Stimulated activated naive CD4-positive, alpha-beta T cell treated with Interleukin-2 at 50 U/mL for 16 hours (primary cell): ENCODE measurements around the gene C14orf180.
"Not testable (repeated sequence)": the region's sequence is repeated elsewhere in the genome, so short reads cannot be mapped to it uniquely, and the experiment has no call there.

Experiments
- DNase-seq: peaks from one replicate; lab custom pipeline; 2025; lab: John Stamatoyannopoulos, UW

The C14orf180 gene

GRCh38 chr14:104578321-104578720 lies 1.2 kb upstream of the C14orf180 start:
- DNase-seq: no peak

GRCh38 chr14:104579939-104580338 lies 375 bp downstream of the C14orf180 start:
- DNase-seq: not testable (repeated sequence)

DNA sequence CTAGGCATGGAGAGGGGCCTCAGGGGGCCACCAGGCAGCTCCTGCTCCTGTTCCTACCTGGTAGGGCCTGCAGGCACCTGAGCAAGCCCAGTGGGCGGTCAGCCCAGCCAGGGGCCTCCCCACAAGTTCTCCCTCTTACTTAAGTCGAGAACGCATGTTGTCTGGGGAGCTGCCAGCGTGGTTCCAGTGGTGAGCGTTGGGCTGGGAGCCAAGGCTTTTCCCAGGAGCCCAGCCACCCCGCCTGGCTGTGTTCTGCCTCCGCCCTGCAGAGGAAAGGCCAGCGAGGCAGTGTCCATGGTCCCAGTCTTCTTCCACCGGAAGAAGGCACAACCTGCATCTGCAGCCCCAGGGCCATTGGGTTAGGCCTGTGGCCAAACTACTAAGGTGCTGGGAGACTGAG lies 1.4 kb downstream of the C14orf180 start:
- no peak for DNase-seq

GRCh38 chr14:104581521-104581920 lies 2.0 kb downstream of the C14orf180 start:
- DNase-seq: no peak

GRCh38 chr14:104582005-104582404 lies 2.4 kb downstream of the C14orf180 start:
- no peak for DNase-seq

DNA sequence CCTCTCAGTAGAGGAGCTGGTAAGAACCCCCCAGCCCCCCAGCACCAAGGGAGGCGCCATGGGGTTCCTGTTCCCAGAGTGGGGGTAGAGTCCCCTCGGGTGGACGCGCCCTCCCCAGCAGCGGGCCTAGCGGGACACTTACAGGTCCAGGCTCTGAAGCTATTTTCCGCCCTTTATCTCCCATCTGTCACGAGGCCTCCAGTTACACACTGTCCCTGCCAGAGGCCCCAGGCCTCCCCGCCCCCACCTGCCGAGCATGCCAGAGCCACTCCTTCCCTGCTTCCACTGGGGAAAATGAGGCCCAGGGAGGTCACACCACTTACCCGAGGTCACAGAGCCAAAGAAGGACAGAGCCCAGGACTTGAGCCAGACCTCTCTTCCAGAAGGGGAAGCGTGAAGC lies 3.1 kb downstream of the C14orf180 start:
- no peak for DNase-seq

- DNase-seq: no peak
Observed at GRCh38 chr14:104583424-104584306, 4.1 kb downstream of the C14orf180 start.

- no peak for DNase-seq
Observed at GRCh38 chr14:104584557-104584956, 5.0 kb downstream of the C14orf180 start.

DNA sequence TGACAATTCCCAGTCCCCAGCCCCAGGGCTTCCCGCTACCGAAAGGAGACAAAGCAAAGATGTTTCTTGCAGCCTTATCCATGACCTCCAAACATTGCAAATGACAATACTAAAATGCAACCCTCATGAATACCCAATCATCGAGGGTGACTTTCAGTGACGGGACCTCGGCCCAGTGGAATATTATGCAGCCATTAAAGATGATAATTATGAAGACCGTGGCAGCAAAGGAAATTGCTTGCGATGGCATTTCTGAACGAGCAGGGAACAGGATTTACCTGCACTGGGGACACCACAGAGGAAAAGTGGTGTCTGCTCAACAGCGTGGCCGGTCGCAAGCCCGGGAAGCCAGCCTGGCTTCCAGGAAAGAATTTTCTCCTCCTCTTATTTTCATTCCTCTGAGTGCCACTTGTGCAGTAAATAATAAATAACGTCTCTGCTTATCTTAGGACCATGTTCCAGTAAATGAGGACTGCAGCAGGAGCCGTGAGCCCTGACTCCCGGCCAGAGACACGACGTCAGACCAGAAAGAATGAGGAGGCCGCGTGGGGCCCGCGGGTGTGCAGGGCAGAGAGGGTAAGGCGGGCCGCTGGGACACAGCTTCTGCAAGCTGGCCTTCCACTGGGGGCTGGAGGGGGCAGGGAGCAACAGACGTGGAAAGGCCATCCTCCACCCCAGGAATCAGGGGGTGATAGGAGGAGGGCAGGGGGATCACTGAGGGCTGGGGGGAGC lies 6.6 kb downstream of the C14orf180 start:
- DNase-seq: no peak

- DNase-seq: no peak
Observed at GRCh38 chr14:104586832-104587620, 7.5 kb downstream of the C14orf180 start.

GRCh38 chr14:104587641-104588040 lies 8.1 kb downstream of the C14orf180 start:
- DNase-seq: no peak

- DNase-seq: no peak
Observed at GRCh38 chr14:104588066-104588857, 8.7 kb downstream of the C14orf180 start.

- no peak for DNase-seq
Observed at GRCh38 chr14:104589338-104590195, 10.0 kb downstream of the C14orf180 start.

DNA sequence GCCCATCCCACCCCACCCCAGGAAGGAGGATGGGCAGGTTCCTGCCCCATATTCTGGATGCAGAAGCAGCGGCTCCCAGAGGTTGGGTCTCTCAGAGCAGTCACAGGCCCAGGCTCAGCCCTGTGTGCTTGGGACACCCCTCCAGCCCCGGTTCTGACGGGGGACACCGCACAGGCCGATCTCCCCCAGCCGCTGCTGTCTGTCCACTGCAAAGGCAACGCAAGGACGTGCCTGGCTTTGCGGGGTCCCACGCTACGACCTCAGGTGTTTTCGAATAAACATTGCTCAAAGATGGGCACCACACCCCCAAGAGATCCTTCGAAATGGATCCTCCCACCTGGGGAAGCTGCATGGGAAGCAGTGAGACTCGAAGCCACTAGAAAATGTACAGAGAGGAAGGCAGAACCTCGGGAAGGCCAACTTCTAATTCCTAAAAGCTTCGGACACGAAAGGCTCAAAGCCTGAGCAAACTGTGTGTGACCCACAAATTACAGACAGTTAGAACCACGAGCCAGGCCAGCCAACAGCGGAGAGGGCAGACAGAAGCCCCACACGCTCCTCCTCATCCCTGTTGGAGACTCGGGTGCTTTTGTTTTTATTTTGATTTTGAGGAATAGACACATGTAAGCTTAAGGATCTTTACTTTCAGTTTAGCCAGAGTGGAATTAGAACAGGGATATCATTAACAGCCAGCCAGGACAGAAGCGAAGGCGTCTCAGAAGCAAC lies 10.8 kb downstream of the C14orf180 start:
- DNase-seq: no peak

GRCh38 chr14:104591031-104591430 lies 11.5 kb downstream of the C14orf180 start:
- DNase-seq: no peak

- no peak for DNase-seq
Observed at GRCh38 chr14:104591506-104592291, 12.1 kb downstream of the C14orf180 start.

- no peak for DNase-seq
Observed at GRCh38 chr14:104592292-104592672, 12.7 kb downstream of the C14orf180 start.

DNA sequence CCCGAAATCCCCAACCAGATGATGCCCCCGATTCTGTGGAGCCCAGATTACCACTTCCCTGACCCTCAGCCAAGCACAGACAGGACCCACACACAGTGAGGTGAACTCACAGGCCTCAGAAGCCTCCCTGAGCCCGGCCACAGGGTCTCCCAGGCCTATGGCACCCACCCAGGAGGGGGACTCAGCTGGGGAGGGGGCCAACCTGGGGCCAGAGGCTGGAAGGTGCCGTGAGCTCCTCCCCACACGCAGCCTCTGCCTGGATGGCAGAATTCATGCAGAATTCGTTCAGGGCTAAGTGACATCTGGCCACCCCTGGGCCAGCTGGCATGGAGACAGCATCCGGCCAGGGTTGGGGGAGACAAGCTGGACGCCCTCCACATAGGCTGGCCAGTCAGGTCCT lies 13.2 kb downstream of the C14orf180 start:
- DNase-seq: no peak

- DNase-seq: no peak
Observed at GRCh38 chr14:104593241-104593701, 13.7 kb downstream of the C14orf180 start.
